ENCODE results near the gene EPB41. TPM values are rescaled to one million over a fixed set of nuclear protein-coding genes. Genes with fewer than 3 reads are reported as not detected.

Gene EPB41
- total RNA-seq, 1 donor from 2014 or later, result 9.7 TPM

GRCh38 chr1:29047142-29047541 lies 132.8 kb downstream of the EPB41 start:
- no peak for DNase-seq (ENCODE audit: extremely low spot score, unreplicated experiment)
- Mint-ChIP-seq H3K4me1 (ENCODE audit: unreplicated experiment) (peaks cover 2% of the 10 kb centered on the region), H3K27ac (ENCODE audit: unreplicated experiment) (no peak overlapping the region), H3K27me3 (ENCODE audit: unreplicated experiment) (no peaks in the 10 kb centered on the region), H3K36me3 (ENCODE audit: unreplicated experiment) (no peaks in the 10 kb centered on the region), H3K4me3 (ENCODE audit: unreplicated experiment) (no peak overlapping the region), H3K9me3 (ENCODE audit: unreplicated experiment) (no peaks in the 10 kb centered on the region)
- TF ChIP-seq CTCF (IDR thresholded peaks at IDR 0.05), result no peak

- Mint-ChIP-seq H3K4me1 (ENCODE audit: unreplicated experiment) (peaks cover 1% of the 10 kb centered on the region), H3K27ac (ENCODE audit: unreplicated experiment) (no peak overlapping the region), H3K9me3 (ENCODE audit: unreplicated experiment) (no peaks in the 10 kb centered on the region), H3K27me3 (ENCODE audit: unreplicated experiment) (no peaks in the 10 kb centered on the region), H3K36me3 (ENCODE audit: unreplicated experiment) (no peaks in the 10 kb centered on the region), H3K4me3 (ENCODE audit: unreplicated experiment) (no peak overlapping the region)
- DNase-seq (ENCODE audit: extremely low spot score, unreplicated experiment), result no peak
- TF ChIP-seq CTCF (IDR thresholded peaks at IDR 0.05), result no peak
Observed at GRCh38 chr1:29050166-29050565, 135.8 kb downstream of the EPB41 start.

GRCh38 chr1:29052100-29052499 lies 137.7 kb downstream of the EPB41 start:
- Mint-ChIP-seq H3K9me3 (ENCODE audit: unreplicated experiment) (no peaks in the 10 kb centered on the region), H3K36me3 (ENCODE audit: unreplicated experiment) (no peaks in the 10 kb centered on the region), H3K4me1 (ENCODE audit: unreplicated experiment) (peaks cover 3% of the 10 kb centered on the region), H3K27ac (ENCODE audit: unreplicated experiment) (no peak overlapping the region), H3K4me3 (ENCODE audit: unreplicated experiment) (no peak overlapping the region), H3K27me3 (ENCODE audit: unreplicated experiment) (no peaks in the 10 kb centered on the region)
- TF ChIP-seq CTCF (IDR thresholded peaks at IDR 0.05), result no peak
- no peak for DNase-seq (ENCODE audit: extremely low spot score, unreplicated experiment)

GRCh38 chr1:29052941-29053340 lies 138.6 kb downstream of the EPB41 start:
- no peaks in the 10 kb centered on the region for H3K9me3 Mint-ChIP-seq (ENCODE audit: unreplicated experiment)
- DNase-seq (ENCODE audit: extremely low spot score, unreplicated experiment), result no peak
- H3K4me1 Mint-ChIP-seq (ENCODE audit: unreplicated experiment), result peaks cover 3% of the 10 kb centered on the region
- no peak for TF ChIP-seq CTCF (IDR thresholded peaks at IDR 0.05)
- no peak overlapping the region for H3K4me3 Mint-ChIP-seq (ENCODE audit: unreplicated experiment)
- H3K36me3 Mint-ChIP-seq (ENCODE audit: unreplicated experiment), result no peaks in the 10 kb centered on the region
- no peaks in the 10 kb centered on the region for H3K27me3 Mint-ChIP-seq (ENCODE audit: unreplicated experiment)
- H3K27ac Mint-ChIP-seq (ENCODE audit: unreplicated experiment), result no peak overlapping the region

- no peak for TF ChIP-seq CTCF (IDR thresholded peaks at IDR 0.05)
- Mint-ChIP-seq H3K9me3 (ENCODE audit: unreplicated experiment) (no peaks in the 10 kb centered on the region), H3K4me1 (ENCODE audit: unreplicated experiment) (peaks cover 3% of the 10 kb centered on the region), H3K27me3 (ENCODE audit: unreplicated experiment) (no peaks in the 10 kb centered on the region), H3K4me3 (ENCODE audit: unreplicated experiment) (no peak overlapping the region), H3K27ac (ENCODE audit: unreplicated experiment) (no peak overlapping the region), H3K36me3 (ENCODE audit: unreplicated experiment) (peaks cover 1% of the 10 kb centered on the region)
- DNase-seq (ENCODE audit: extremely low spot score, unreplicated experiment), result no peak
Observed at GRCh38 chr1:29055160-29055559, 140.8 kb downstream of the EPB41 start.

Data from osteocyte (in vitro differentiated cells).